SKM-1 (cell line): Measurements from ENCODE around the gene ENOX2.
"Not testable (repeated sequence)": the region's sequence is repeated elsewhere in the genome, so short reads cannot be mapped to it uniquely, and the experiment has no call there.

Experiments used
- DNase-seq: peaks from one replicate; lab custom pipeline; 2025; ENCODE audit not compliant: unreplicated experiment; lab: John Stamatoyannopoulos, UW

The ENOX2 gene

GRCh38 chrX:130769835-130770234 lies 133.2 kb downstream of the ENOX2 start:
- no peak for DNase-seq

GRCh38 chrX:130758072-130758471 lies 144.9 kb downstream of the ENOX2 start:
- no peak for DNase-seq

- no peak for DNase-seq
Observed at GRCh38 chrX:130756233-130756632, 146.8 kb downstream of the ENOX2 start.

DNA sequence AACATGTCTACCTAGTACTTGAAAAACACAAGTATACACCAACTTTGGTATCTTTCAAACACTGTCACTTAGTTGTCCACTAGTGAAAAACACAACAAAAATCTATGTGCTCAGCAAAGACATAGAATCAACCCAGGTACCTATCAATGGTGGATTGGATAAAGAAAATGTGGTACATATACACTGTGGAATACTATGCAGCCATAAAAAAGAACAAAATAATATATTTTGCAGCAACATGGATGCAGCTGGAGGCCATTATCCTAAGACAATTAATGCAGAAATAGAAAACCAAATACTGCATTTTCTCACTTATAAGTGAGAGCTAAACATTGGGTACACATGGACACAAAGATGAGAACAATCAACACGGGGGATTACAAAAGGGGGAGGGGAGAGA lies 148.7 kb downstream of the ENOX2 start:
- no peak for DNase-seq

DNA sequence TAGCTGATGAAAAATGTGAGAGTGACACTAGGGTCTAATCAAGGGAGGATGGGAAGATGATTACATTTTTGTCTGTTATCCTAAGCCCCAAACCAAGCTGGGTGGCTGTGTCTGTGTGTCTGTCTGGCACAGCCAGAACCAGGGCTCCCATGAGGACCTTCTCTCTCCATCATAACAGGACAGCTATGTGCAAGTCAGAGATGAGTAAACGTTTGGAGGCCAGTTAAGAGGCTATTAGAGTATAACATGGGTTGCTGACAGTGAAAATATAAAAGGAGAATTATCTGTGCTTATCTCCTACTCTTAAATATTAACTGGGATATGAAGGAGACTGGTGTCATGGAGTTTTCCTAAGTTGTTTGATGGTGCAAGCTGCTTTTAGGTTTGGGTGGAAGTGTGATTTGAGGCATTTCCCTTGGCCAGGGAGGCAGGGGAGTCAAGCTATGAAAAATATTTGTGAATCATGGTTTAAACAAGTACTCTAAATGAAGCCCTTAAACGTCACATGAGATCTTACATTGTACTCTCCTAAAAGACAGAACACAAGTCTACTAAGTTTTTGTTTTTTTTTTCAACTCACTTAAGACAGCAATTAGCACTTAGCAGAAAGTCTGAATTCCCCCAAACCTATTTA lies 156.2 kb downstream of the ENOX2 start:
- DNase-seq: no peak

DNA sequence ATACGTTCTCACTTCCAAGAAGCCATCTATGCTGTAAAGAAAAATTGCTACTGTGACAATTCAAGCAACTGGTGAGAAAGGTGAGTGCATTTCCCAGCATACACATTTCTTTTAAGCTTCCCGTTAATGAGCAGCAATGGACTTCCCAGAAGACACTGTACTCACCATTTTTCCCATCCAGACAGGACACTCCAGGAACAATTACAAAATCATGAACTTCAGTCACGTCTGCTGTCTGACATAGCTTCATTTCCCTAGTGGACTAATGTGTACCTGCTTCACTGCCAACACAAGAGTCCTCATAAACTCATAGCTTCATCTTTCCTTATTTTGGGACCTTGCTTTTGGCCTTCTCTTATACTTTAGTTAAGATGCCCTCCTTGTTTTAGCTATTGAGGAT lies 156.9 kb downstream of the ENOX2 start:
- no peak for DNase-seq

DNA sequence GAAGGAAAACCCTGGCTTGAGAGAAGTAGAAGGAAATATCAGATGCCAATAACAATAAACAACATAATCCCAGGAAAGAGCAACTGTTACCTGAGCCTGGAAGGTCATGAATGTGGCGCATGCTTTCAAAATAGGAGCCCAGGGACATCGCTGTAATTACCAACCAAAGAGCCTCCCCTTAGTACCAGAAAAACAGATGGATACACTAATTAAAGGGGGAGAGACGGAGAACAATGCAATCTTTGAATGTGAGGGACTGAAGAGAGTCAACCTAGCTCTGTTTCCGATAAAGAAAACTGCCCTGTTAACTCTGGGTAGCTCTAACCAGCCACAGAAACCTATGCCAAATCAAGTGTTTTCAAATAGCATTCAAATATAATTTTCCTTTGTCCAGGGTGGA lies 161.4 kb downstream of the ENOX2 start:
- DNase-seq: no peak

- no peak for DNase-seq
Observed at GRCh38 chrX:130741151-130741550, 161.9 kb downstream of the ENOX2 start.

- DNase-seq: no peak
Observed at GRCh38 chrX:130738638-130739195, 164.3 kb downstream of the ENOX2 start.

- no peak for DNase-seq
Observed at GRCh38 chrX:130734713-130735112, 168.3 kb downstream of the ENOX2 start.

- no peak for DNase-seq
Observed at GRCh38 chrX:130728208-130728607, 174.8 kb downstream of the ENOX2 start.

DNA sequence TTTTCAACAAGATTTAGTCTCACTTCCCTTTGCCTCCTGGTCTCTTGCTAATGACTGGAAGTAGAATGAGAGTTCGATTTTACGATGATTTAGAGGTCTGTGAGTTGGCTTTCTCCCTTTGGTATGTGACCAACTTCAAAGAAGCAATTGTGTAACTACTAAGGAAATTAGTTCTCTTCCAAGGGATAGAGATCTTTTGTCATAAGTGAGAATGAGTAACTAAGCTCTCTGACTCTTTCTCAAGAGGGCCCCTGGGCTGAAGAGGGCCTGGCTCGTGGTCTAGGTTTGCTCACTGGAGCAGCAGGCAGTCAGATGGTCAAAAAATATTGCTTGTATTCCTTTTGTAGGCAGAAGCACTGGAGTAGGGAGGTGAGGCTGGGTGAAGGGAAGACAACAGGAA lies 176.3 kb downstream of the ENOX2 start:
- no peak for DNase-seq

GRCh38 chrX:130725519-130725918 lies 177.5 kb downstream of the ENOX2 start:
- DNase-seq: no peak

GRCh38 chrX:130719413-130719812 lies 183.6 kb downstream of the ENOX2 start:
- no peak for DNase-seq

GRCh38 chrX:130718137-130718536 lies 184.9 kb downstream of the ENOX2 start:
- no peak for DNase-seq

DNA sequence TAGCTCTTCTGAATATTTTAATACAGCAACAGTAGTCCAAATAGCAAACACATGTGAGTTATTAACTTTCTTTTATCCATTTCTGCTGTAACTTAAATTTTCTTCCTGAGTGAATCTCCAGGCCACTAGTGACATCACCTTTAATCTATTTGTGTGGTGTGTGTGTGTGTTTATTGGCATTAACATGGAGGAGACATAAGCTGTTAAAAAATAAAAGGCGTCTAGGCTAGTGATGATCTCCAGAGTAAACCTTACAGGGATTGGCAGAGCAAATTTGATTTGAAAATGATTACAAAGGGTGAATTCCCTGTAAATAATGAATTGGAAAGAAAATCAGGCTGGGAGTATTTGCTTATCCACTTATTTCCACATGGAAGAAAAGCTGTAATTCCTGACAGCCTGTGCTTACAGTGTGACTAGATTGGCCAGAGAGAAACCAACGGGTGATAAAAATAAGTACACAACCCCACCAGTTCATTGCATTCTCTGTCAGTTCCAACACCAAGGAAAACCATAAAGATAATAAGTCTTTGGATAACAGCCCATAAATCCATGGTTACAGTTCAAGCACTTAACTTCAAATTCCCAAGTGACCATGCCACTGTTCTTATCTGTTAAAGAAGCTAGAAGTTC lies 186.1 kb downstream of the ENOX2 start:
- no peak for DNase-seq

GRCh38 chrX:130716346-130716745 lies 186.7 kb downstream of the ENOX2 start:
- no peak for DNase-seq

DNA sequence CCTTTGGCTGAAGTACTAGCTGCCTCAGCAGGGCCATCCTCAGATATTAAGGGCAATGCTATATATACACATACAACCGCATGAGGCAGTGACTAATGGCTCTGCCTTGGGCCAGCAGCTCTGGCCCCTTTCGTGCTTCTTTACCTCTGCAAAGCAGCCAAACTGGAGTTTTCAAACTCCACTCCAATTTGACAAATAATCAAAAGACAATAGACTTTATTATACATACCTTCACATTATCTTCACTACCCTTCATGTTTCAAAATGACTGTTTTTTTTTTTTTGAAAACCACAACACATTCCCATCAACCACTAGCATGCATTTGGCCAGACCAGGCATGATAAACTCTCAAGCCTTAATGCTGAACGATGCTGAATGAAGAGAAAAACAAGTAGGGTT lies 187.7 kb downstream of the ENOX2 start:
- DNase-seq: no peak

DNA sequence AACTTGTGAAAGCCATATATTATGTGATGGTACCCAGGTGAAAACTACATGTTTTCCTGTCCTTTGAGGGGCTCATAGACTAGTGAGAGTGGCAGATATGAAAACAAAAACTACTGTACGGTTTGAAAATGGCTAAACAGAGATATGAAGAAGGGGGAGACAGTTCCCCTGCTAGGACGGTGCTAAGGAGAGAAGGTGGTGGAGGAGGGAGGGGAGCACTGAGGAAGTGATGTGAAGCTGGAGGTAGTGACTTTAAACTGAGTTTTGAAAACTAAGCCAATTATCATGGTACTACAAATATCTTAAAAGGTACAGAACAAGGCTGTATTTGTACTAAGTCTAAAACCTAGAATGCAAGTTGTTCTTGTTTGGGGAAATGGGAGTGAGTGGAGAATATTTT lies 188.3 kb downstream of the ENOX2 start:
- no peak for DNase-seq

GRCh38 chrX:130714135-130714534 lies 188.9 kb downstream of the ENOX2 start:
- DNase-seq: no peak

DNA sequence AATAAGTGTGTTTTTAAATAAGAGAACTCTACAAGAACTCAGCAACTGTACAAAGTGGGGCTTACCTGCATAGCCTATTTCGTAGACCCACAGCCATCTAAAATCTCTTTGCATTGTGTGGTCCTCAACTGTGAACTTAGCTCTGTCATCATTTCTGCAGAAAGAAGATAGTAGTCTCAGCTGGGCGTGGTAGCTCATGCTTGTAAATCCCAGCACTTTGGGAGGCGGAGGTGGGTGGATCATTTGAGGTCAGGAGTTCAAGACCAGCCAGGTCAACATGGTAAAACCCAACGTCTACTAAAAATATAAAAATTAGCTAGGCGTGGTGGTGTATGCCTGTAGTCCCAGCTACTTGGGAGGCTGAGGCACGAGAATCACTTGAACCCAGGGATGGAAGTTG lies 193.8 kb downstream of the ENOX2 start:
- not testable (repeated sequence) for DNase-seq

GRCh38 chrX:130705591-130705990 lies 197.4 kb downstream of the ENOX2 start:
- DNase-seq: no peak
